Activated CD4-positive, alpha-beta T cell treated with anti-CD3 and anti-CD28 coated beads, Interleukin-2, amount 10 ng/mL, durations not matched to agents 24 days and 14 days (primary cell): ENCODE measurements around the gene SLC26A1. TPM values are rescaled to one million over a fixed set of nuclear protein-coding genes. Genes with fewer than 3 reads are reported as not detected.

Source experiments
- DNase-seq: peaks from one replicate; pipeline ENCODE4 v3.0.0; 2022
- H3K27ac Mint-ChIP-seq: one replicate; pipeline ENCODE4 v1.8.0; 2022; ENCODE audit warnings: mild to moderate bottlenecking, mixed read lengths
- H3K27me3 Mint-ChIP-seq: one replicate; pipeline ENCODE4 v1.8.0; 2022; ENCODE audit warnings: mixed read lengths
- H3K36me3 Mint-ChIP-seq: one replicate; pipeline ENCODE4 v1.8.0; 2022; ENCODE audit warnings: low read depth, mild to moderate bottlenecking, mixed read lengths
- H3K4me1 Mint-ChIP-seq: one replicate; pipeline ENCODE4 v1.8.0; 2021; ENCODE audit warnings: mixed read lengths
- H3K4me3 Mint-ChIP-seq: one replicate; pipeline ENCODE4 v1.8.0; 2022; ENCODE audit warnings: mild to moderate bottlenecking, moderate library complexity, mixed read lengths
- H3K9me3 Mint-ChIP-seq: one replicate; pipeline ENCODE4 v1.8.0; 2021; ENCODE audit warnings: mixed read lengths
- intact Hi-C: fragments of 100-400 bp; cut with micrococcal nuclease; formaldehyde crosslinking; loops from one replicate; pipeline ENCODE4 v1.15.1; 2023
- total RNA-seq: library from RNA; stranded (reverse); gene quantifications from 2 replicates; pipeline ENCODE4 v1.2.3, GENCODE V29; 2022

The SLC26A1 gene
- total RNA-seq, 1 donor from 2014 or later, result not detected

GRCh38 chr4:959338-960139 lies 33.7 kb downstream of the SLC26A1 start:
- Mint-ChIP-seq H3K9me3 (no peaks in the 10 kb centered on the region), H3K36me3 (peaks cover 7% of the 10 kb centered on the region), H3K27ac (no peak overlapping the region), H3K27me3 (no peaks in the 10 kb centered on the region), H3K4me1 (no peaks in the 10 kb centered on the region), H3K4me3 (no peak overlapping the region)
- DNase-seq, result no peak
- intact Hi-C loops, result no loop called here

- no peak overlapping the region for H3K27ac Mint-ChIP-seq
- DNase-seq, result no peak
- intact Hi-C loops, result no loop called here
- no peaks in the 10 kb centered on the region for H3K27me3 Mint-ChIP-seq
- no peaks in the 10 kb centered on the region for H3K4me1 Mint-ChIP-seq
- H3K36me3 Mint-ChIP-seq, result peaks cover 7% of the 10 kb centered on the region
- no peaks in the 10 kb centered on the region for H3K9me3 Mint-ChIP-seq
- H3K4me3 Mint-ChIP-seq, result no peak overlapping the region
Measured at GRCh38 chr4:958696-959337, 34.4 kb downstream of the SLC26A1 start.

DNA sequence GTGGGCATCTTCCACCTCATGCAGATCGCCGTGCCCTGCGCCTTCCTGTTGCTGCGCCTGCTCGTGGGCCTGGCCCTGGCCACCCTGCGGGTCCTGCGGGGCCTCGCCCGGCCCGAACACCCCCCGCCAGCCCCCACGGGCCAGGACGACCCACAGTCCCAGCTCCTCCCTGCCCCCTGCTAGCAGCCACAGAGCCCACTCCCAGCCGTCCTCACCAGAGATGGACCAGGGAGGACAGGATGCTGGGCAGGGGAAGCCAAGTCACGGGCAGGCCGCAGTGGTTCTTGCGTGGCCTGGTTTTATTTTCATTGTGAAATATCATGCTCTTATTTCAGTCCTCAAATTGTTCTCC lies 34.9 kb downstream of the SLC26A1 start:
- H3K27me3 Mint-ChIP-seq, result no peaks in the 10 kb centered on the region
- no peak overlapping the region for H3K4me3 Mint-ChIP-seq
- H3K9me3 Mint-ChIP-seq, result no peaks in the 10 kb centered on the region
- H3K36me3 Mint-ChIP-seq, result peaks cover 7% of the 10 kb centered on the region
- H3K4me1 Mint-ChIP-seq, result no peaks in the 10 kb centered on the region
- intact Hi-C loops, result no loop called here
- no peak for DNase-seq
- H3K27ac Mint-ChIP-seq, result no peak overlapping the region

DNA sequence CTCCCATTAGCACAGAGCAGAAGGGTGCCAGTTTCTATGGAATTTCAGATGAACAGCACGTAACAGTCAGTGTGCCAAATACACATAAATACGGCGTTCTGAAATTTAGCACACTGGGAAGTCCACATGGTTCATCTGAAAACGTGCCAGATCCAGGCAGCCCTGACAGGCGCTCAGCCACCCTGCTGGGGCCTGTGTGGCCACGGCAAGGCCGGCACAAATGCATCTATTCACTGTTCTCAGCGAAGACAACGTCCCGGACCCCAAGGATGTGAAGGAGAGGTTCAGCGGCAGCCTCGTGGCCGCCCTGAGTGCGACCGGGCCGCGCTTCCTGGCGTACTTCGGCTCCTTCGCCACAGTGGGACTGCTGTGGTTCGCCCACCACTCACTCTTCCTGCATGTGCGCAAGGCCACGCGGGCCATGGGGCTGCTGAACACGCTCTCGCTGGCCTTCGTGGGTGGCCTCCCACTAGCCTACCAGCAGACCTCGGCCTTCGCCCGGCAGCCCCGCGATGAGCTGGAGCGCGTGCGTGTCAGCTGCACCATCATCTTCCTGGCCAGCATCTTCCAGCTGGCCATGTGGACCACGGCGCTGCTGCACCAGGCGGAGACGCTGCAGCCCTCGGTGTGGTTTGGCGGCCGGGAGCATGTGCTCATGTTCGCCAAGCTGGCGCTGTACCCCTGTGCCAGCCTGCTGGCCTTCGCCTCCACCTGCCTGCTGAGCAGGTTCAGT lies 35.5 kb downstream of the SLC26A1 start:
- no peak overlapping the region for H3K27ac Mint-ChIP-seq
- intact Hi-C loops, result no loop called here
- H3K4me1 Mint-ChIP-seq, result no peaks in the 10 kb centered on the region
- H3K36me3 Mint-ChIP-seq, result peaks cover 7% of the 10 kb centered on the region
- no peak overlapping the region for H3K4me3 Mint-ChIP-seq
- H3K9me3 Mint-ChIP-seq, result no peaks in the 10 kb centered on the region
- DNase-seq, result no peak
- no peaks in the 10 kb centered on the region for H3K27me3 Mint-ChIP-seq

GRCh38 chr4:957231-957580 lies 36.0 kb downstream of the SLC26A1 start:
- intact Hi-C loops, result no loop called here
- no peak overlapping the region for H3K27ac Mint-ChIP-seq
- no peaks in the 10 kb centered on the region for H3K9me3 Mint-ChIP-seq
- H3K27me3 Mint-ChIP-seq, result no peaks in the 10 kb centered on the region
- peaks cover 7% of the 10 kb centered on the region for H3K36me3 Mint-ChIP-seq
- H3K4me3 Mint-ChIP-seq, result no peak overlapping the region
- DNase-seq, result no peak
- H3K4me1 Mint-ChIP-seq, result no peaks in the 10 kb centered on the region

DNA sequence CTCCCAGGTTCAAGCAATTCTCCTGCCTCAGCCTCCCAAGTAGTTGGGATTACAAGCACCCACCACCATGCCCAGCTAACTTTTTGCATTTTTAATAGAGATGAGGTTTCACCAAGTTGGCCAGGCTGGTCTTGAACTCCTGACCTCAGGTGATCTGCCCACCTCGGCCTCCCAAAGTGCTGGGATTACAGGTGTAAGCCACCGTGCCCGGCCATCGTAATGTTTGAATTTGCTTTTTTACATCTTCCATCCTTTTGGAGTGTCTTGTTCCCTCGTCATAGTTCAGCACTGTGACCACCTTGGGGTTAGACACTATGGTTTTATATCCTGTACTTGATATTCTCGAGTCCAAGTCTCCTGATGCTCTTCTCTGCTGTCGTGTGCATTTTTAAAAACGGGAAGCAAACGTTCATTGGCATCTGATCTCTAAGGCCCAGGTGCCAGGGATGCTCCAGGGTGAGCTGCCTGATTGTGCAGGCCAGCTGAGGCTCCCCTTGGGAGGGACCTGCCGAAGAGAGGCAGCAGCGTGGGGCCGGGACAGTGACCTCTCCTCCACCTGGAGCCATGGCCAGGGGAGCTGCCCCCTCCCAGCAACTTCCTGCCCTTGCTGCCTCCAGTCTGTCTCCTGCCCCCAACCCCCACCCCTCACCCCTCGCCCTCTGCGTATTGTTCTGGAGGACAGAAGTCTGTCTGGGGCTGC lies 36.5 kb downstream of the SLC26A1 start:
- no peak for DNase-seq
- Mint-ChIP-seq H3K4me1 (no peaks in the 10 kb centered on the region), H3K4me3 (no peak overlapping the region), H3K27ac (peak overlapping the region; percentile 20), H3K36me3 (peaks cover 4% of the 10 kb centered on the region), H3K9me3 (no peaks in the 10 kb centered on the region), H3K27me3 (no peaks in the 10 kb centered on the region)
- intact Hi-C loops, result no loop called here

GRCh38 chr4:955931-956381 lies 37.2 kb downstream of the SLC26A1 start:
- H3K27me3 Mint-ChIP-seq, result no peaks in the 10 kb centered on the region
- no peak overlapping the region for H3K27ac Mint-ChIP-seq
- intact Hi-C loops, result no loop called here
- H3K4me3 Mint-ChIP-seq, result no peak overlapping the region
- DNase-seq, result no peak
- H3K4me1 Mint-ChIP-seq, result no peaks in the 10 kb centered on the region
- peaks cover 4% of the 10 kb centered on the region for H3K36me3 Mint-ChIP-seq
- H3K9me3 Mint-ChIP-seq, result no peaks in the 10 kb centered on the region

GRCh38 chr4:955161-955921 lies 37.9 kb downstream of the SLC26A1 start:
- DNase-seq, result no peak
- H3K27ac Mint-ChIP-seq, result no peak overlapping the region
- intact Hi-C loops, result no loop called here
- H3K9me3 Mint-ChIP-seq, result no peaks in the 10 kb centered on the region
- peaks cover 4% of the 10 kb centered on the region for H3K36me3 Mint-ChIP-seq
- no peak overlapping the region for H3K4me3 Mint-ChIP-seq
- H3K27me3 Mint-ChIP-seq, result no peaks in the 10 kb centered on the region
- H3K4me1 Mint-ChIP-seq, result no peaks in the 10 kb centered on the region

GRCh38 chr4:954211-955020 lies 38.8 kb downstream of the SLC26A1 start:
- Mint-ChIP-seq H3K36me3 (peaks cover 2% of the 10 kb centered on the region), H3K4me1 (no peaks in the 10 kb centered on the region), H3K9me3 (no peaks in the 10 kb centered on the region), H3K27ac (no peak overlapping the region), H3K4me3 (no peak overlapping the region), H3K27me3 (no peaks in the 10 kb centered on the region)
- no peak for DNase-seq
- intact Hi-C loops, result no loop called here

DNA sequence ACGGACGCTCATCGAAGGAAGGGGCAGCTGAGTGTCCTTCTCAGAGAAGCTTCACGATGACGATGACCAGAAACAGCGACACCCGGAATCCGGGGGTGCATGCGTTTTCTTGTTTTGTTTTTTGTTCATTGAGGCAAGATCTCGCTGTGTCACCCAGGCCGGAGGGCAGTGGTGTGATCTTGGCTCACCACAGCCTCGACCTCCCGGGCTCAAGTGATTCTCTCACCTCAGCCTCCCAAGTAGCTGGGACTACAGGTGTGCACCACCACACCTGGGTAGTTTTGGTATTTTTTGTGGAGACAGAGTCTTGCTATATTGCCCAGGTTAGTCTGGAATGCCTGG lies 39.7 kb downstream of the SLC26A1 start:
- no peak for DNase-seq
- Mint-ChIP-seq H3K36me3 (peaks cover under 1% of the 10 kb centered on the region), H3K4me1 (no peaks in the 10 kb centered on the region), H3K9me3 (no peaks in the 10 kb centered on the region), H3K27ac (no peak overlapping the region), H3K4me3 (no peak overlapping the region), H3K27me3 (no peaks in the 10 kb centered on the region)
- intact Hi-C loops, result no loop called here

- Mint-ChIP-seq H3K4me1 (no peaks in the 10 kb centered on the region), H3K36me3 (no peaks in the 10 kb centered on the region), H3K9me3 (no peaks in the 10 kb centered on the region), H3K27ac (no peak overlapping the region), H3K27me3 (no peaks in the 10 kb centered on the region), H3K4me3 (no peak overlapping the region)
- intact Hi-C loops, result no loop called here
- DNase-seq, result no peak
Measured at GRCh38 chr4:952881-953573, 40.2 kb downstream of the SLC26A1 start.

DNA sequence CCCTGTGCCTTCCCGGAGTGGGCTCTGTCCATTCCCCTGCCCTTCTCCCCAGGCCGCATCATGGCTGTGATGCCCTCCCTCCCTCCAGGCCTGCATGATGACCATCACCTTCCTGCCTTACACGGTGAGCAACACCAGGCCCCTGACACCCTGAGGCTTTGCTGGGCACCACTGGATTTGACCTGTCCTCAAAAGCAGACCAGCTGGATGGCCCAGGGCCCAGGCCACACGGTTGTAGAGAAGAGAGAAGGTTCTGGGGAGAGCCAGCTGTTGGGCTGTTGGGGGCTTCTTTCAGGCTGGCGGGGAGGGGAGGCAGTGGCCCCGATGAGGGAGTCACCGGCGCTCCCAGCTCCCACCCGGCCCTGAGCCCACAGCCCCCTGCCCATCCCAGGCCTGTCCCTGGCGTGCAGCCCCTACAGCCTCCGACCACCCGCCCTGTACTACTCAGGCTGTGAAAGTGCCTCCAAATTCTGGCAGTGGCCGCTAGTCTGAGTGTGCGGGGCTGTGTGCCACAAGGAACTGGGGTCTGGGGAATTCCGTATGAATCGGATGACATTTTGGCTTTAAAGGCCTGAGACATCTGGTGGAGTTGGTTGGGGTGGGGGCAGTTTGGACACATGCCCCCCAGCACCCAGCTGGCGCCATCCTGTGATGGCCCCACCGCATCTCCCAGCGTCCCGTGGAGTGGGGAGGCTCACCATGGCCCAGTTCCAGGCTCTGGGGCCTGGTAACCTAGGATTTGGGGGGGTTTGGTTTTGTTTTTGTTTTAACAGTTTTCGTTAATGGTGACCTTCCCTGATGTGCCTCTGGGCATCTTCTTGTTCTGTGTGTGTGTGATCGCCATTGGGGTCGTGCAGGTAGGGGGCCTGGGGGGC lies 41.4 kb downstream of the SLC26A1 start:
- Mint-ChIP-seq H3K4me3 (no peak overlapping the region), H3K4me1 (no peaks in the 10 kb centered on the region), H3K27ac (no peak overlapping the region), H3K27me3 (no peaks in the 10 kb centered on the region), H3K9me3 (no peaks in the 10 kb centered on the region), H3K36me3 (no peaks in the 10 kb centered on the region)
- intact Hi-C loops, result no loop called here
- no peak for DNase-seq
